Activated CD4-positive, alpha-beta T cell treated with anti-CD3 and anti-CD28 coated beads, Interleukin-2, Interleukin-6, amounts not matched to agents 100 ng/mL and 50 ng/mL, durations not matched to agents 16 hours and 8 hours (primary cell): ENCODE results near the gene MSI2.

Source experiments
- DNase-seq: peaks from one replicate; pipeline ENCODE4 v3.0.0-alpha.2; 2020

Gene MSI2

GRCh38 chr17:57324631-57325030 lies 68.3 kb downstream of the MSI2 start:
- no peak for DNase-seq

GRCh38 chr17:57326336-57326735 lies 70.0 kb downstream of the MSI2 start:
- DNase-seq: no peak

- no peak for DNase-seq
Observed at GRCh38 chr17:57326764-57327163, 70.4 kb downstream of the MSI2 start.

GRCh38 chr17:57327176-57327970 lies 71.0 kb downstream of the MSI2 start:
- no peak for DNase-seq

- DNase-seq: no peak
Observed at GRCh38 chr17:57328109-57328882, 72.0 kb downstream of the MSI2 start.

- no peak for DNase-seq
Observed at GRCh38 chr17:57329380-57330214, 73.3 kb downstream of the MSI2 start.

- DNase-seq: no peak
Observed at GRCh38 chr17:57330587-57330986, 74.3 kb downstream of the MSI2 start.

- no peak for DNase-seq
Observed at GRCh38 chr17:57331423-57331822, 75.1 kb downstream of the MSI2 start.

- DNase-seq: no peak
Observed at GRCh38 chr17:57332501-57332900, 76.2 kb downstream of the MSI2 start.

GRCh38 chr17:57335195-57335792 lies 79.0 kb downstream of the MSI2 start:
- no peak for DNase-seq

GRCh38 chr17:57337390-57337789 lies 81.1 kb downstream of the MSI2 start:
- DNase-seq: no peak

GRCh38 chr17:57338257-57338914 lies 82.1 kb downstream of the MSI2 start:
- DNase-seq: no peak

GRCh38 chr17:57340160-57340981 lies 84.0 kb downstream of the MSI2 start:
- DNase-seq: no peak

GRCh38 chr17:57341611-57342540 lies 85.6 kb downstream of the MSI2 start:
- DNase-seq: no peak

GRCh38 chr17:57342963-57343589 lies 86.8 kb downstream of the MSI2 start:
- no peak for DNase-seq

- no peak for DNase-seq
Observed at GRCh38 chr17:57343717-57344116, 87.4 kb downstream of the MSI2 start.

- DNase-seq: no peak
Observed at GRCh38 chr17:57344261-57344660, 87.9 kb downstream of the MSI2 start.

GRCh38 chr17:57349541-57350247 lies 93.4 kb downstream of the MSI2 start:
- no peak for DNase-seq

GRCh38 chr17:57350266-57350665 lies 93.9 kb downstream of the MSI2 start:
- DNase-seq: no peak
